Measurements from ENCODE around the gene GMDS. TPM values are rescaled to one million over a fixed set of nuclear protein-coding genes. Genes with fewer than 3 reads are reported as not detected.

Gene GMDS
- total RNA-seq, 1 experiment from 2014 or later: 27.6 TPM

DNA sequence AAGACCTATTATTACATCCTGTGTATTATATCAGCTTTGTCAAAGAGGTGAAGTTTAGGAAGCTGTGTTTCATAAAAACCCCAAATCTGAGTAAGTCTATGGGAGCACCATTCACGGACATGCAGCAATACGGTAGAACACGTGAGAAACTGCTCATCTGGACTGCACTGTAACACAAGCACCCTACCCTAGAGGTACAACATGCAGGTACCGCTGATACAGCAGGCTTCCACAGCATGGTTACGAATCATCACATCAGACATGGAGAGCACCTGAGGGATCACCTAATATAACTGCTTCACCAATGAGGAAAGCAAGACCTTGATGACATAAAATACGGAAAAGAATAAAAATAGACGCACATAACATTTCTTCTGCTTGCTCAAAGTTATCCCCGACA, 96.7 kb downstream of the GMDS start:
- Histone ChIP-seq H2AFZ (ENCODE audit: low read length) (no peak overlapping the region), H3K79me2 (ENCODE audit: insufficient read depth, low read length) (no peaks in the 10 kb centered on the region), H3K27me3 (ENCODE audit: insufficient read depth, low read length) (no peaks in the 10 kb centered on the region), H2AK5ac (ENCODE audit: insufficient read length, low read length) (no peak overlapping the region), H4K91ac (ENCODE audit: insufficient read length, low read depth, low read length) (no peak overlapping the region), H2BK20ac (ENCODE audit: low read depth, low read length, poor library complexity, severe bottlenecking) (no peak overlapping the region), H4K8ac (replicated peaks; ENCODE audit: insufficient read length, low read depth, low read length) (no peak overlapping the region), H4K5ac (ENCODE audit: insufficient read length, low read depth, low read length) (no peak overlapping the region), H3K18ac (ENCODE audit: insufficient read length, low read depth, low read length) (no peak overlapping the region), H3K9me3 (ENCODE audit: control insufficient read depth, low read depth, low read length) (no peaks in the 10 kb centered on the region), H3T11ph (ENCODE audit: low read length) (no peak overlapping the region), H3K14ac (ENCODE audit: insufficient read depth, low read length) (no peak overlapping the region), H3K27ac (ENCODE audit: insufficient read length, low read depth, low read length) (no peak overlapping the region), H3K79me1 (ENCODE audit: insufficient read depth, low read depth, low read length, poor library complexity, severe bottlenecking) (no peaks in the 10 kb centered on the region), H3K23me2 (ENCODE audit: insufficient read length, low read depth, low read length, poor library complexity, severe bottlenecking) (no peaks in the 10 kb centered on the region), H3K4me1 (ENCODE audit: insufficient read depth, low read length) (no peaks in the 10 kb centered on the region), H3K23ac (ENCODE audit: insufficient read length, low read depth, low read length) (no peak overlapping the region), H3K4me2 (ENCODE audit: insufficient read depth, insufficient read length, low read length) (no peak overlapping the region), H3K56ac (ENCODE audit: insufficient read length, low read depth, low read length) (no peak overlapping the region), H2BK120ac (ENCODE audit: low read depth, low read length, poor library complexity, severe bottlenecking) (no peak overlapping the region), H3K4ac (ENCODE audit: low read depth, low read length) (no peak overlapping the region), H2BK15ac (ENCODE audit: low read depth, low read length) (no peak overlapping the region), H3K9ac (ENCODE audit: extremely low read depth, insufficient read length, low read length) (no peak overlapping the region), H4K20me1 (ENCODE audit: control insufficient read depth, insufficient read depth, insufficient read length) (no peaks in the 10 kb centered on the region), H2BK5ac (ENCODE audit: insufficient read length, low read length) (no peak overlapping the region), H2BK12ac (ENCODE audit: insufficient read length, low read depth, low read length) (no peak overlapping the region)
- Mint-ChIP-seq H3K9me3 (no peaks in the 10 kb centered on the region), H3K4me1 (no peaks in the 10 kb centered on the region), H3K27ac (no peak overlapping the region), H3K27me3 (ENCODE audit: low read depth) (no peaks in the 10 kb centered on the region), H3K36me3 (ENCODE audit: insufficient read depth in 1 of 3, low read depth in 3 of 3) (no peaks in the 10 kb centered on the region; a peak in 1 of 7 replicates), H3K4me3 (no peak overlapping the region)
- TF ChIP-seq, protein P1, sequence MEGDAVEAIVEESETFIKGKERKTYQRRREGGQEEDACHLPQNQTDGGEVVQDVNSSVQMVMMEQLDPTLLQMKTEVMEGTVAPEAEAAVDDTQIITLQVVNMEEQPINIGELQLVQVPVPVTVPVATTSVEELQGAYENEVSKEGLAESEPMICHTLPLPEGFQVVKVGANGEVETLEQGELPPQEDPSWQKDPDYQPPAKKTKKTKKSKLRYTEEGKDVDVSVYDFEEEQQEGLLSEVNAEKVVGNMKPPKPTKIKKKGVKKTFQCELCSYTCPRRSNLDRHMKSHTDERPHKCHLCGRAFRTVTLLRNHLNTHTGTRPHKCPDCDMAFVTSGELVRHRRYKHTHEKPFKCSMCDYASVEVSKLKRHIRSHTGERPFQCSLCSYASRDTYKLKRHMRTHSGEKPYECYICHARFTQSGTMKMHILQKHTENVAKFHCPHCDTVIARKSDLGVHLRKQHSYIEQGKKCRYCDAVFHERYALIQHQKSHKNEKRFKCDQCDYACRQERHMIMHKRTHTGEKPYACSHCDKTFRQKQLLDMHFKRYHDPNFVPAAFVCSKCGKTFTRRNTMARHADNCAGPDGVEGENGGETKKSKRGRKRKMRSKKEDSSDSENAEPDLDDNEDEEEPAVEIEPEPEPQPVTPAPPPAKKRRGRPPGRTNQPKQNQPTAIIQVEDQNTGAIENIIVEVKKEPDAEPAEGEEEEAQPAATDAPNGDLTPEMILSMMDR (conservative IDR thresholded peaks at IDR 0.05): no peak
- WGBS (ENCODE audit: extremely low coverage, insufficient read length, low lambda C conversion rate): no CpG with 5 or more reads among the region's 8 CpGs
- no peak for DNase-seq
